GM13977 (cell line): ENCODE measurements around the gene THSD4.

Source experiments
- DNase-seq: peaks from one replicate; pipeline ENCODE4 v3.0.0; 2012; ENCODE audit warnings: low spot score
- CTCF ChIP-seq: IDR thresholded peaks from 2 replicates; pipeline ENCODE4 v1.5.1; 2012; ENCODE audit warnings: mild to moderate bottlenecking, control low read depth; ENCODE audit not compliant: insufficient read depth; ENCODE audit errors: extremely low read depth, missing control alignments
- in situ Hi-C: fragments of 300-500 bp; cut with MboI; formaldehyde crosslinking; loops from one replicate; pipeline ENCODE4 v1.12.0; 2022; ENCODE audit warnings: low sequenced_read_pairs, low pct_unique_long_range_greater_than_20kb, mixed read lengths, inconsistent platforms; ENCODE audit not compliant: unreplicated experiment

Gene THSD4

GRCh38 chr15:71187526-71187925 lies 72.3 kb downstream of the THSD4 start:
- no peak for TF ChIP-seq CTCF
- no peak for DNase-seq
- in situ Hi-C loops: no loop called here

- in situ Hi-C loops: no loop called here
- no peak for TF ChIP-seq CTCF
- no peak for DNase-seq
These were observed 74.4 kb downstream of the THSD4 start for GRCh38 chr15:71189718-71190117.

DNA sequence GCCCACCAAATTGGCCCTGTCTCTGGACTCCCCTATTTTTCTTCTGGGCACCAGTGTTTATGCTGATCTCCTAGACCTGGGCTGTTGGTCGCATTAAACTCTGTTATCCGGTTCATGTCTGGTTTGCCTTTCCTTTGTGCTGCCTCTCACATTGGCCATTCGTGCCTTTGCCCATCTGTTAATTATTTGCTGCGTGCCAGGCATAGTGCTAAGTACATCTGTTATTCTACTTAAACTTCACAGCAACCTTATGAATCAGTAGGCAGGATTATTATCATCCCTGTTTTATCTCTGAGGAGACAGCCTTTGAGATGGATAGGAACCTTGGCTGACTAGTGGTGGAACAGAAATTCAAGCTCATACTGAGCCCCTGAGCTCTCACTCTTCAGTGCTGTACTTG lies 76.0 kb downstream of the THSD4 start:
- no peak for DNase-seq

GRCh38 chr15:71192816-71193215 lies 77.5 kb downstream of the THSD4 start:
- TF ChIP-seq CTCF: no peak
- in situ Hi-C loops: no loop called here
- DNase-seq: no peak

More for the DNA sequence above, 76.0 kb downstream of the THSD4 start:
- in situ Hi-C loops: no loop called here
- no peak for TF ChIP-seq CTCF

DNA sequence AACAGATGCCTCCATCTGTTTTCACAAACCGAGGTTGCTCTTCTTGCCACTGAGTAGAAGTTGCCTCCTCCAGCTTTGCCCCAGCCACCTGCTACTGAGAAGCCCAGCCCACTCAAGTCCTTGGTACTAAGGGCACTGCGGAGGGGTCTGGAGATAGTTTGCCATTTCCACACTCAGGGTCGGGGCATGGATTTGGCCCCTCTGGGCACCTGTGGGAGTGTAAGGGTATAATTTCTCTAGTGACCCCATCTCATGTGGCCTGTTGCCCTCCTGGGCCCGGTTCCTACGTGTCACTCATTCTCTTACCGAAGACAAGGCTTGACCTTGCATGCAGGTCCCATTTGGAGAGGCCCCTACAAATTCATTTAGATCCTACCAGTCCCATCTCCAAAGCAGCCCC lies 79.0 kb downstream of the THSD4 start:
- DNase-seq: no peak
- TF ChIP-seq CTCF: no peak
- in situ Hi-C loops: no loop called here

DNA sequence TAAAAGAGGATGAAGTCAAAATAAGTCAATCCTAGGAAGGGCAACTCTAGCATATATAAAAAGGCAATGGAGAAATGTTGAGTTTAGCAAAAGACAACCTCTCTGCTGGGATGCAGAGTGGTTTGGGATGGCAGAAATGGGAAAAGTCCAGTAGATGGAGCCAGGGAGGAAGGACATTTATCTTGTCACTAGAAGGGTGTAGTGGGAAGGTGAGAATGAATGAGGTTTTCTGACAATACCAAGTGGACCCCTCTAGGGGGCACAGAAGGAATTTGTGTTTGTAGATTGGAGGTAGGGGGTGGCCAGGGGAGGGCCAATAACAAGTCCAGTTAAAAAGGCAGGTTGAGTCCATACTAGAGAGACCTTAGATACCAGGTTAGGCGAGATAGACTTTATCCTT lies 80.0 kb downstream of the THSD4 start:
- TF ChIP-seq CTCF: no peak
- no peak for DNase-seq
- in situ Hi-C loops: no loop called here

- in situ Hi-C loops: no loop called here
- no peak for DNase-seq
- TF ChIP-seq CTCF: no peak
These were observed 82.3 kb downstream of the THSD4 start for GRCh38 chr15:71197620-71198019.
